K562 (cell line): Measurements from ENCODE around the gene ARID3C. TPM values are rescaled to one million over a fixed set of nuclear protein-coding genes. Genes with fewer than 3 reads are reported as not detected.

Experiments used
- ATAC-seq: fragments of 200-7000 bp; cut with Tn5 transposase; 3 replicates; pipeline ENCODE4 v1.9.1; 2020; ENCODE audit warnings: moderate library complexity
- BruUV-seq: library from RNA; stranded (reverse); fragments of 400-500 nt; replicated peaks from 2 replicates; lab custom pipeline; 2021; lab: Mats Ljungman, UMichigan
- CTCF ChIA-PET: fragments of 300-600 bp; formaldehyde crosslinking; extraction: SDS; loops from one replicate; lab custom pipeline; 2021; ENCODE audit warnings: low intra/inter-chr PET ratio; lab: Yijun Ruan, JAX
- POLR2A ChIA-PET: fragments of 300-600, 350-650 bp; sonication (Branson Sonifier 250); formaldehyde crosslinking; extraction: SDS; loops from one replicate; lab custom pipeline; 2021; ENCODE audit warnings: antibody characterized with exemption, inconsistent platforms; lab: Yijun Ruan, JAX
- DNase-seq, 4 experiments: peaks; one replicate each; pipeline versions ENCODE4 v3.0.0 to v3.0.0-alpha.2; 2011 to 2018; ENCODE audit warnings: low spot score in 3 of 4, mixed read lengths in 3 of 4; ENCODE audit errors: extremely low read depth in 1 of 4
- FAIRE-seq: peaks from 2 replicates; lab custom pipeline; 2011; peaks lifted over from hg19 to GRCh38; lab: Jason Lieb, UNC
- H2AFZ ChIP-seq: 2 replicates; pipeline ENCODE4 v1.6.0; 2011; ENCODE audit warnings: low read depth, low read length, control low read depth, inconsistent platforms
- H3K27ac ChIP-seq: fragments of 200-600 bp; 3 replicates; pipeline ENCODE4 v1.8.0; 2011; ENCODE audit warnings: low read depth, mild to moderate bottlenecking, control low read depth, inconsistent platforms, low read length, moderate library complexity, mixed read lengths; ENCODE audit errors: extremely low read depth
- H3K27me3 ChIP-seq, 2 experiments: fragments of 300-600 bp in 1 of 2; 2 replicates in 1 of 2; 3 replicates in 1 of 2; pipeline versions ENCODE4 v1.6.0 to v1.8.0; 2011; ENCODE audit warnings: inconsistent platforms in 2 of 2, low read length in 2 of 2, mild to moderate bottlenecking in 1 of 2, mixed read lengths in 1 of 2, moderate library complexity in 1 of 2; ENCODE audit not compliant: control insufficient read depth in 2 of 2, insufficient read depth in 2 of 2
- H3K36me3 ChIP-seq: fragments of 300-600 bp; 3 replicates; pipeline ENCODE4 v1.8.0; 2011; ENCODE audit warnings: mild to moderate bottlenecking, low read length, inconsistent platforms; ENCODE audit not compliant: control insufficient read depth, insufficient read depth
- H3K4me1 ChIP-seq, 2 experiments: fragments of 200-600 bp in 1 of 2; replicated peaks in 1 of 2; 2 replicates in 1 of 2; 3 replicates in 1 of 2; pipeline versions ENCODE4 v1.5.1 to v1.8.0; 2011; ENCODE audit warnings: inconsistent platforms in 2 of 2, low read length in 2 of 2, mild to moderate bottlenecking in 1 of 2, mixed read lengths in 1 of 2, moderate library complexity in 1 of 2; ENCODE audit not compliant: control insufficient read depth in 2 of 2, insufficient read depth in 2 of 2
- H3K4me2 ChIP-seq: 2 replicates; pipeline ENCODE4 v1.6.1; 2011; ENCODE audit warnings: low read length, control low read depth, inconsistent platforms, mixed read lengths; ENCODE audit not compliant: insufficient read depth
- H3K4me3 ChIP-seq: fragments of 200-600 bp; sonication (generic), shearing (Covaris generic); 2 replicates; pipeline ENCODE4 v1.5.1; 2016; ENCODE audit warnings: control low read depth, inconsistent platforms
- H3K79me2 ChIP-seq: fragments of 200-600 bp; 3 replicates; pipeline ENCODE4 v1.8.0; 2011; ENCODE audit warnings: low read length, inconsistent platforms; ENCODE audit not compliant: control insufficient read depth, insufficient read depth
- H3K9ac ChIP-seq, 2 experiments: 2 replicates each; pipeline versions ENCODE4 v1.6.0 to v1.6.1; 2011; ENCODE audit warnings: low read depth in 2 of 2, low read length in 2 of 2, control low read depth in 1 of 2, inconsistent platforms in 1 of 2, mild to moderate bottlenecking in 1 of 2, mixed read lengths in 1 of 2; ENCODE audit not compliant: insufficient read depth in 1 of 2
- H3K9me1 ChIP-seq: one replicate; pipeline ENCODE4 v1.6.0; 2011; ENCODE audit warnings: inconsistent platforms, mild to moderate bottlenecking, low read length, moderate library complexity; ENCODE audit not compliant: control insufficient read depth, insufficient read depth
- H3K9me3 ChIP-seq: replicated peaks from 2 replicates; pipeline ENCODE4 v1.5.1; 2011; ENCODE audit warnings: low read depth, low read length, inconsistent platforms; ENCODE audit not compliant: control insufficient read depth, insufficient read depth
- H4K20me1 ChIP-seq: replicated peaks from 2 replicates; pipeline ENCODE4 v1.6.1; 2011; ENCODE audit warnings: low read length, inconsistent platforms, mixed read lengths; ENCODE audit not compliant: control insufficient read depth, insufficient read depth
- CSDE1 ChIP-seq, 2 experiments: fragments of 450-650 bp; IDR thresholded peaks; 2 replicates each; pipeline ENCODE4 v1.6.1; 2016; ENCODE audit warnings: mild to moderate bottlenecking in 1 of 2
- MAZ ChIP-seq, 2 experiments: fragments of 450-650 bp in 1 of 2; sonication (generic) in 1 of 2; formaldehyde crosslinking; IDR thresholded peaks in 1 of 2; conservative IDR thresholded peaks in 1 of 2; 2 replicates each; pipeline versions ENCODE4 v1.4.0 to v1.5.0; 2020; ENCODE audit warnings: mild to moderate bottlenecking in 1 of 2, missing genetic modification reagents in 1 of 2
- NCOA4 ChIP-seq: fragments of 450-650 bp; IDR thresholded peaks from 2 replicates; pipeline ENCODE4 v1.6.1; 2018; ENCODE audit warnings: mild to moderate bottlenecking; ENCODE audit not compliant: partially characterized antibody
- NR4A1 ChIP-seq, 2 experiments: fragments of 250-450 bp in 1 of 2; fragments of 450-650 bp in 1 of 2; sonication (Bioruptor Pico) in 1 of 2; IDR thresholded peaks; 2 replicates each; pipeline versions ENCODE4 v1.4.0 to v1.6.1; 2016 to 2020; ENCODE audit warnings: mild to moderate bottlenecking in 2 of 2, missing compliant biosample characterization in 1 of 2, missing genetic modification characterization in 1 of 2, moderate library complexity in 1 of 2
- PTTG1 ChIP-seq: fragments of 450-650 bp; IDR thresholded peaks from 2 replicates; pipeline ENCODE4 v1.6.1; 2016; ENCODE audit warnings: low read depth, mild to moderate bottlenecking, missing genetic modification characterization, missing compliant biosample characterization
- SMAD3 ChIP-seq: fragments of 450-650 bp; formaldehyde crosslinking; conservative IDR thresholded peaks from 2 replicates; pipeline ENCODE4 v1.4.0; 2020; ENCODE audit warnings: mild to moderate bottlenecking
- ZNF146 ChIP-seq: IDR thresholded peaks from one replicate; pipeline ENCODE4 v1.6.1; 2018; ENCODE audit warnings: missing compliant biosample characterization; ENCODE audit not compliant: unreplicated experiment
- ZNF41 ChIP-seq: fragments of 250-450 bp; sonication (Bioruptor Pico); conservative IDR thresholded peaks from 2 replicates; pipeline ENCODE4 v1.4.0; 2020; ENCODE audit warnings: mild to moderate bottlenecking
- WGBS: fragments of 100-300 bp; shearing (Covaris generic); methylation state at CpG from one replicate; pipeline ENCODE4 v1.1.6; 2016; ENCODE audit warnings: low coverage, mixed read lengths; ENCODE audit not compliant: insufficient coverage; ENCODE audit errors: missing lambda C conversion rate; 5-methylcytosine and 5-hydroxymethylcytosine counted together
- in situ Hi-C: fragments of 300-500 bp; cut with MboI; formaldehyde crosslinking; loops from 4 replicates; pipeline ENCODE4 v1.15.0; 2018; ENCODE audit warnings: inconsistent platforms, mixed read lengths
- intact Hi-C: fragments of 100-400 bp; cut with micrococcal nuclease; formaldehyde crosslinking; loops from 2 replicates; pipeline ENCODE4 v1.14.2; 2022
- polyA plus RNA-seq, 8 experiments: library from polyadenylated mRNA; depleted of rRNA in 4 of 8; stranded (reverse) in 5 of 8; unstranded in 3 of 8; fragments of >200 nt; fragmentation: Nextera tagmentation in 2 of 8; fragmentation: Illumina TruSeq in 1 of 8; extraction: Ambion mirVana in 2 of 8; extraction: Trizol in 1 of 8; gene quantifications; 2 replicates each; pipeline versions ENCODE4 v1.2.1 to v1.2.3, GENCODE V29; 2011 to 2014; ENCODE audit warnings: inconsistent platforms in 1 of 8, missing spikeins in 1 of 8
- total RNA-seq, 7 experiments: library from RNA; depleted of rRNA in 6 of 7; stranded (reverse); fragments of >200 nt in 6 of 7; fragmentation: Illumina TruSeq in 2 of 7; extraction: Trizol in 2 of 7; gene quantifications; 2 replicates each; pipeline versions ENCODE4 v1.2.1 to v1.2.3, GENCODE V29; 2011 to 2021; ENCODE audit warnings: low replicate concordance in 1 of 7

ARID3C gene
- total and polyA plus RNA-seq, 9 of the 15 experiments (the other 6 are each of a cell fraction or from before 2014, with no cell fraction given): not detected

- Histone ChIP-seq H3K4me2 (peak overlapping the region; percentile 98), H3K9me1 (peaks cover 7% of the 10 kb centered on the region), H3K4me1 (peaks cover 40 to 60% of the 10 kb centered on the region in 2 experiments), H3K27me3 (no peaks in the 10 kb centered on the region), H4K20me1 (no peaks in the 10 kb centered on the region), H3K79me2 (peaks cover 21% of the 10 kb centered on the region), H3K4me3 (peak overlapping the region; percentile 34), H3K27ac (peak overlapping the region; percentile 72), H3K36me3 (peaks cover 27% of the 10 kb centered on the region; the same call in 2 of the 3 replicates), H3K9me3 (no peaks in the 10 kb centered on the region), H3K9ac (peak overlapping the region; percentile 33 to 87; a peak in 3 of 4 replicates), H2AFZ (no peak overlapping the region)
- FAIRE-seq (no peak), ATAC-seq (no peak), DNase-seq (no peak)
- in situ Hi-C loops: no loop called here
- TF ChIP-seq ZNF146 (CRISPR knock-in tag) (no peak), NCOA4 (no peak), SMAD3 (CRISPR knock-in tag) (no peak), ZNF41 (CRISPR knock-in tag) (no peak), CSDE1 (IDR thresholded peaks at IDR 0.05) (no peak), PTTG1 (tag) (no peak), MAZ (CRISPR knock-in tag; conservative IDR thresholded peaks at IDR 0.05 in 1 of 2, IDR thresholded peaks at IDR 0.05 in 1 of 2) (no peak), NR4A1 (CRISPR knock-in tag; IDR thresholded peaks at IDR 0.05) (no peak), NR4A1 (tag; IDR thresholded peaks at IDR 0.05) (no peak)
- CTCF ChIA-PET: no interaction called here
- intact Hi-C loops: no loop called here
- TSS peak; percentile 94 for BruUV-seq
- WGBS: 30% methylated on average over 3 of the region's 4 CpGs
- POLR2A ChIA-PET: interaction anchor here (0.6 to 2.6 kb wide), 7 partner anchors 9 to 117 kb away, joined by 3 to 13 read pairs (median 4); partner anchors contain the start of genes DCTN3 and SIGMAR1
These were observed 22.5 kb upstream of the ARID3C start for GRCh38 chr9:34651321-34651720.
